Effector memory CD8-positive, alpha-beta T cell (primary cell): Measurements from ENCODE around the gene ATIC.
"Not testable (repeated sequence)": the region's sequence is repeated elsewhere in the genome, so short reads cannot be mapped to it uniquely, and the experiment has no call there.

Source experiments
- ATAC-seq: fragments of 150-1000 bp; cut with Tn5 transposase; replicated peaks from 2 replicates; pipeline ENCODE4 v1.10.0; 2021; ENCODE audit warnings: mild to moderate bottlenecking, moderate library complexity
- DNase-seq, 3 experiments: peaks; one replicate each; pipeline ENCODE4 v3.0.0; 2021
- H3K27ac Mint-ChIP-seq, 2 donors: one replicate each; pipeline ENCODE4 v1.8.0; 2022; ENCODE audit warnings: mild to moderate bottlenecking in 2 of 2, mixed read lengths in 2 of 2, moderate library complexity in 2 of 2
- H3K27me3 Mint-ChIP-seq, 2 donors: one replicate each; pipeline ENCODE4 v1.8.0; 2022; ENCODE audit warnings: mixed read lengths in 2 of 2
- H3K36me3 Mint-ChIP-seq: one replicate; pipeline ENCODE4 v1.8.0; 2022; ENCODE audit warnings: mild to moderate bottlenecking, moderate library complexity, mixed read lengths; ENCODE audit not compliant: insufficient read depth
- H3K4me1 Mint-ChIP-seq, 2 donors: one replicate each; pipeline ENCODE4 v1.8.0; 2022; ENCODE audit warnings: low read depth in 2 of 2, mixed read lengths in 2 of 2
- H3K4me3 Mint-ChIP-seq, 2 donors: one replicate each; pipeline ENCODE4 v1.8.0; 2022; ENCODE audit warnings: mild to moderate bottlenecking in 2 of 2, mixed read lengths in 2 of 2, moderate library complexity in 2 of 2
- H3K9me3 Mint-ChIP-seq, 2 donors: one replicate each; pipeline ENCODE4 v1.8.0; 2022; ENCODE audit warnings: mixed read lengths in 2 of 2

The ATIC gene

GRCh38 chr2:215358891-215359575 is 47.2 kb downstream of the ATIC start:
- no peak overlapping the region for H3K27ac Mint-ChIP-seq
- no peaks in the 10 kb centered on the region for H3K9me3 Mint-ChIP-seq
- DNase-seq (no peak), ATAC-seq (no peak)
- no peaks in the 10 kb centered on the region for H3K36me3 Mint-ChIP-seq
- no peaks in the 10 kb centered on the region for H3K4me1 Mint-ChIP-seq
- H3K4me3 Mint-ChIP-seq: no peak overlapping the region
- H3K27me3 Mint-ChIP-seq: no peaks in the 10 kb centered on the region

- Mint-ChIP-seq H3K27ac (no peak overlapping the region), H3K36me3 (no peaks in the 10 kb centered on the region), H3K9me3 (no peaks in the 10 kb centered on the region), H3K27me3 (no peaks in the 10 kb centered on the region), H3K4me1 (no peaks in the 10 kb centered on the region), H3K4me3 (no peak overlapping the region)
- ATAC-seq: no peak
- DNase-seq: no peak
These were observed 47.7 kb downstream of the ATIC start for GRCh38 chr2:215359576-215359922.

DNA sequence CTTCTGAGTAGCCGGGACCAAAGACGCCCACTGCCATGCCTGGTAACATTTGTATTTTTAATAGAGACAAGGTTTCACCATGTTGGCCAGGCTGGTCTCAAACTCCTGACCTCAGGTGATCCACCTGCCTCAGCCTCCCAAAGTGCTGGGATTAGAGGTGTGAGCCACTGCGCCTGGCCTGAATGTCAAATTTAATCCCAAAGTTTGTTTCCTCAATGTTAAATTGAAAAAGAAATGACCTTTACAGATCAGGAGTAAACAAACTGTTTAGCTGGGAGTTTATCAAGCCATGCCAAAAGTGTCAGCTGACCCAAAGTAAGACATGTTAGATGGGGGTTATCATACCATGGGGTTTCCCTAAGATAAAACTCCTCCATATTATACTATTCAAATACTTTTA is 48.2 kb downstream of the ATIC start:
- H3K9me3 Mint-ChIP-seq, H3K4me3 Mint-ChIP-seq, ATAC-seq, H3K4me1 Mint-ChIP-seq, H3K27ac Mint-ChIP-seq, H3K36me3 Mint-ChIP-seq, H3K27me3 Mint-ChIP-seq, DNase-seq: not testable (repeated sequence)

- no peak overlapping the region for H3K4me3 Mint-ChIP-seq
- no peaks in the 10 kb centered on the region for H3K4me1 Mint-ChIP-seq
- ATAC-seq: no peak
- DNase-seq: no peak
- no peak overlapping the region for H3K27ac Mint-ChIP-seq
- H3K27me3 Mint-ChIP-seq: no peaks in the 10 kb centered on the region
- no peaks in the 10 kb centered on the region for H3K9me3 Mint-ChIP-seq
- no peaks in the 10 kb centered on the region for H3K36me3 Mint-ChIP-seq
These were observed 48.7 kb downstream of the ATIC start for GRCh38 chr2:215360596-215360995.

GRCh38 chr2:215361211-215361875 is 49.5 kb downstream of the ATIC start:
- Mint-ChIP-seq H3K4me1 (no peaks in the 10 kb centered on the region), H3K27me3 (no peaks in the 10 kb centered on the region), H3K27ac (no peak overlapping the region), H3K4me3 (no peak overlapping the region), H3K36me3 (no peaks in the 10 kb centered on the region), H3K9me3 (no peaks in the 10 kb centered on the region)
- no peak for ATAC-seq
- no peak for DNase-seq

- Mint-ChIP-seq H3K27me3 (no peaks in the 10 kb centered on the region), H3K36me3 (no peaks in the 10 kb centered on the region), H3K9me3 (no peaks in the 10 kb centered on the region), H3K27ac (no peak overlapping the region), H3K4me3 (no peak overlapping the region), H3K4me1 (no peaks in the 10 kb centered on the region)
- ATAC-seq: no peak
- no peak for DNase-seq
These were observed 50.2 kb downstream of the ATIC start for GRCh38 chr2:215361876-215362561.

DNA sequence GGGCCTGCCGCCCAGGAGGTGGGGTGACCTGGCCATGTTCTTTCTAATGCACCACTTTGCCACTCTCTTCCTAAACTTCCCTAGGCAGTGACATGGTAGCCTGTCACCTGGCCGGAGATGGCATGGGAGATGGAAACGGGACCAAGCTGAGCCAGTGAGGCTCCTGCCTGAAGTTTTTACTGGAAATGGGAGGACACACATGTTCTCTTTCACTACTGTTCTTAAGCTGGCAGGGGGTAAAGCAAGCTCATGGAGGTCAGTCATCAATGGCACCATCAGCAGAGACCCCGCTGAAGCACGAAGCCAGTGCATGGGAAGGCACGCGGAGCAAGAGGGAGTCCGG is 50.7 kb downstream of the ATIC start:
- H3K27me3 Mint-ChIP-seq: no peaks in the 10 kb centered on the region
- no peak overlapping the region for H3K27ac Mint-ChIP-seq
- H3K4me3 Mint-ChIP-seq: no peak overlapping the region
- no peaks in the 10 kb centered on the region for H3K4me1 Mint-ChIP-seq
- no peak for ATAC-seq
- DNase-seq: no peak
- H3K36me3 Mint-ChIP-seq: no peaks in the 10 kb centered on the region
- no peaks in the 10 kb centered on the region for H3K9me3 Mint-ChIP-seq

DNA sequence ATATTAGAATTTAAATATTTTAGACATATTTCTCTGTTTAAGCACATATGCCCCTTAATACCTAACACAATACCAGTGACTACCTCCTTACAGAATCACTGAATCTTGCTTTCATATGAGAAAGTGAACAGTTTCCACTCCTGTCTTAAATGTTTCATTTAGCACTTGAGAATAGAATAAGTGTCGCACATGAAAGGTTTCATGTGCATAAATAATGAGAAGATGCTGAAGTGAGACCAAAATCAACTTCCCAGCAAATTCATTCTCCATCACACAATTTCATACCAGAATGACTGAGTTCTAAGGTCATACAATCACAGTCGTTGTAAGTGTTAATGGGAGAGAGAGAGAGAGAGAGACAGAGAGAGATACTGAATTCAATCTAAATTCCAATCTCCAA is 51.2 kb downstream of the ATIC start:
- Mint-ChIP-seq H3K4me1 (no peaks in the 10 kb centered on the region), H3K4me3 (no peak overlapping the region), H3K27me3 (no peaks in the 10 kb centered on the region), H3K27ac (no peak overlapping the region), H3K36me3 (no peaks in the 10 kb centered on the region), H3K9me3 (no peaks in the 10 kb centered on the region)
- no peak for DNase-seq
- no peak for ATAC-seq

GRCh38 chr2:215363461-215364156 is 51.8 kb downstream of the ATIC start:
- no peak for DNase-seq
- H3K27ac Mint-ChIP-seq: no peak overlapping the region
- H3K27me3 Mint-ChIP-seq: no peaks in the 10 kb centered on the region
- no peaks in the 10 kb centered on the region for H3K4me1 Mint-ChIP-seq
- H3K36me3 Mint-ChIP-seq: no peaks in the 10 kb centered on the region
- H3K9me3 Mint-ChIP-seq: no peaks in the 10 kb centered on the region
- ATAC-seq: no peak
- no peak overlapping the region for H3K4me3 Mint-ChIP-seq

- no peaks in the 10 kb centered on the region for H3K9me3 Mint-ChIP-seq
- no peaks in the 10 kb centered on the region for H3K4me1 Mint-ChIP-seq
- H3K27me3 Mint-ChIP-seq: no peaks in the 10 kb centered on the region
- H3K4me3 Mint-ChIP-seq: no peak overlapping the region
- no peak for DNase-seq
- H3K36me3 Mint-ChIP-seq: no peaks in the 10 kb centered on the region
- H3K27ac Mint-ChIP-seq: no peak overlapping the region
- ATAC-seq: no peak
These were observed 52.6 kb downstream of the ATIC start for GRCh38 chr2:215364157-215365155.

GRCh38 chr2:215365184-215365658 is 53.4 kb downstream of the ATIC start:
- DNase-seq (no peak), ATAC-seq (no peak)
- H3K4me1 Mint-ChIP-seq: no peaks in the 10 kb centered on the region
- no peaks in the 10 kb centered on the region for H3K27me3 Mint-ChIP-seq
- no peak overlapping the region for H3K4me3 Mint-ChIP-seq
- no peaks in the 10 kb centered on the region for H3K36me3 Mint-ChIP-seq
- H3K9me3 Mint-ChIP-seq: no peaks in the 10 kb centered on the region
- no peak overlapping the region for H3K27ac Mint-ChIP-seq

- Mint-ChIP-seq H3K4me3 (no peak overlapping the region), H3K9me3 (no peaks in the 10 kb centered on the region), H3K27me3 (no peaks in the 10 kb centered on the region), H3K36me3 (no peaks in the 10 kb centered on the region), H3K4me1 (no peaks in the 10 kb centered on the region), H3K27ac (no peak overlapping the region)
- DNase-seq (no peak), ATAC-seq (no peak)
These were observed 54.7 kb downstream of the ATIC start for GRCh38 chr2:215366440-215367032.
